Measurements from ENCODE around the gene YIPF3. TPM values are rescaled to one million over a fixed set of nuclear protein-coding genes. Genes with fewer than 3 reads are reported as not detected.
A peak's percentile ranks its signal among the peaks of the same experiment; 100 is the strongest.
"Not testable (repeated sequence)": the region's sequence is repeated elsewhere in the genome, so short reads cannot be mapped to it uniquely, and the experiment has no call there.

YIPF3 gene
- total and polyA plus RNA-seq, 4 donors, result 81.3 to 119 (median 96.2) TPM

GRCh38 chr6:43499028-43499815, 17.5 kb downstream of the YIPF3 start:
- Histone ChIP-seq H3K9me3 (ENCODE audit: control insufficient read depth in 4 of 4, insufficient read depth in 3 of 4, low read length in 3 of 4) (no peaks in the 10 kb centered on the region), H3K9ac (ENCODE audit: insufficient read depth in 1 of 2, low read length in 2 of 2) (no peak overlapping the region), H3K36me3 (ENCODE audit: control insufficient read depth in 4 of 4, insufficient read depth in 4 of 4, low read length in 4 of 4) (peaks cover 9 to 50% (median 29%) of the 10 kb centered on the region in 4 donors), H3K27ac (ENCODE audit: low read depth in 1 of 2, low read length in 1 of 2) (peak overlapping the region; percentile 14 to 71), H3K4me3 (no peak overlapping the region), H3K27me3 (ENCODE audit: control insufficient read depth in 3 of 3, insufficient read depth in 3 of 3, low read length in 2 of 3) (no peaks in the 10 kb centered on the region), H3K4me1 (ENCODE audit: control insufficient read depth in 5 of 5, insufficient read depth in 5 of 5, low read length in 5 of 5) (peaks cover 0 to 26% (median 0%) of the 10 kb centered on the region in 5 donors)
- 78 to 88% methylated on average over 12 of the region's 12 CpGs for WGBS, 2 donors
- DNase-seq, result no peak
- TF ChIP-seq CTCF (IDR thresholded peaks at IDR 0.05; ENCODE audit: control extremely low read depth, extremely low read depth), result no peak
- ATAC-seq (ENCODE audit: insufficient read depth, low FRiP score), result no peak

- DNase-seq; H3K9ac ChIP-seq (ENCODE audit: insufficient read depth in 1 of 2, low read length in 2 of 2); ATAC-seq (ENCODE audit: insufficient read depth, low FRiP score); H3K9me3 ChIP-seq (ENCODE audit: control insufficient read depth in 4 of 4, insufficient read depth in 3 of 4, low read length in 3 of 4); H3K27me3 ChIP-seq (ENCODE audit: control insufficient read depth in 3 of 3, insufficient read depth in 3 of 3, low read length in 2 of 3); H3K4me3 ChIP-seq: not testable (repeated sequence)
- Histone ChIP-seq H3K36me3 (ENCODE audit: control insufficient read depth in 4 of 4, insufficient read depth in 4 of 4, low read length in 4 of 4) (peaks cover 6 to 44% (median 29%) of the 10 kb centered on the region in 4 donors), H3K27ac (ENCODE audit: low read depth in 1 of 2, low read length in 1 of 2) (peak overlapping the region in 1 of 2 donors; percentile 56), H3K4me1 (ENCODE audit: control insufficient read depth in 5 of 5, insufficient read depth in 5 of 5, low read length in 5 of 5) (peaks cover 0 to 26% (median 0%) of the 10 kb centered on the region in 5 donors)
- 96 to 97% methylated on average over 5 of the region's 5 CpGs for WGBS, 2 donors
These were observed 18.4 kb downstream of the YIPF3 start for GRCh38 chr6:43498291-43498690.

GRCh38 chr6:43497689-43498088, 19.0 kb downstream of the YIPF3 start:
- WGBS, 2 donors, result 94 to 98% methylated on average over 12 of the region's 12 CpGs
- DNase-seq (no peak), ATAC-seq (ENCODE audit: insufficient read depth, low FRiP score) (no peak)
- Histone ChIP-seq H3K27me3 (ENCODE audit: control insufficient read depth in 3 of 3, insufficient read depth in 3 of 3, low read length in 2 of 3) (no peaks in the 10 kb centered on the region), H3K9me3 (ENCODE audit: control insufficient read depth in 4 of 4, insufficient read depth in 3 of 4, low read length in 3 of 4) (no peaks in the 10 kb centered on the region), H3K4me3 (no peak overlapping the region), H3K4me1 (ENCODE audit: control insufficient read depth in 5 of 5, insufficient read depth in 5 of 5, low read length in 5 of 5) (peaks cover 0 to 29% (median 2%) of the 10 kb centered on the region in 5 donors), H3K9ac (ENCODE audit: insufficient read depth in 1 of 2, low read length in 2 of 2) (no peak overlapping the region), H3K36me3 (ENCODE audit: control insufficient read depth in 4 of 4, insufficient read depth in 4 of 4, low read length in 4 of 4) (peaks cover 6 to 38% (median 26%) of the 10 kb centered on the region in 4 donors), H3K27ac (ENCODE audit: low read depth in 1 of 2, low read length in 1 of 2) (no peak overlapping the region)
- no peak for TF ChIP-seq CTCF (IDR thresholded peaks at IDR 0.05; ENCODE audit: control extremely low read depth, extremely low read depth)

- no peak overlapping the region for H3K9ac ChIP-seq (ENCODE audit: insufficient read depth in 1 of 2, low read length in 2 of 2)
- no peaks in the 10 kb centered on the region for H3K9me3 ChIP-seq (ENCODE audit: control insufficient read depth in 4 of 4, insufficient read depth in 3 of 4, low read length in 3 of 4)
- no peaks in the 10 kb centered on the region for H3K27me3 ChIP-seq (ENCODE audit: control insufficient read depth in 3 of 3, insufficient read depth in 3 of 3, low read length in 2 of 3)
- ATAC-seq (ENCODE audit: insufficient read depth, low FRiP score), result no peak
- TF ChIP-seq CTCF (IDR thresholded peaks at IDR 0.05; ENCODE audit: control extremely low read depth, extremely low read depth), result no peak
- H3K27ac ChIP-seq (ENCODE audit: low read depth in 1 of 2, low read length in 1 of 2), result no peak overlapping the region
- DNase-seq, result no peak
- 93 to 95% methylated on average over 6 of the region's 6 CpGs for WGBS, 2 donors
- peaks cover 3 to 32% (median 25%) of the 10 kb centered on the region in 4 donors for H3K36me3 ChIP-seq (ENCODE audit: control insufficient read depth in 4 of 4, insufficient read depth in 4 of 4, low read length in 4 of 4)
- peaks cover 2 to 35% (median 9%) of the 10 kb centered on the region in 5 donors for H3K4me1 ChIP-seq (ENCODE audit: control insufficient read depth in 5 of 5, insufficient read depth in 5 of 5, low read length in 5 of 5)
- no peak overlapping the region for H3K4me3 ChIP-seq
These were observed 19.7 kb downstream of the YIPF3 start for GRCh38 chr6:43497129-43497396.

Measured in lung (tissue), 12 donors.